Thoracic aorta (tissue), 2 donors: ENCODE measurements around the gene SYDE2. TPM values are rescaled to one million over a fixed set of nuclear protein-coding genes. Genes with fewer than 3 reads are reported as not detected.
"Not testable (repeated sequence)": the region's sequence is repeated elsewhere in the genome, so short reads cannot be mapped to it uniquely, and the experiment has no call there.

Source experiments
- ATAC-seq: fragments of 150-250 bp; one replicate; pipeline ENCODE4 v1.8.0; 2017; ENCODE audit warnings: low read depth; ENCODE audit not compliant: insufficient number of reproducible peaks, low FRiP score
- DNase-seq: peaks from one replicate; pipeline ENCODE4 v3.0.0-alpha.2; 2020; ENCODE audit warnings: low spot score
- H3K27ac ChIP-seq, 2 donors: fragments of 200-600 bp; sonication (generic); 1 replicate in 1 of 2; 2 replicates in 1 of 2; pipeline ENCODE4 v1.5.1; 2016; ENCODE audit warnings: mild to moderate bottlenecking in 2 of 2, moderate library complexity in 2 of 2
- H3K27me3 ChIP-seq: fragments of 200-600 bp; sonication (generic); replicated peaks from 2 replicates; pipeline ENCODE4 v1.6.0; 2016; ENCODE audit warnings: mild to moderate bottlenecking; ENCODE audit not compliant: insufficient read depth
- H3K36me3 ChIP-seq: fragments of 200-600 bp; sonication (generic); one replicate; pipeline ENCODE4 v1.5.1; 2016
- H3K4me1 ChIP-seq, 2 donors: fragments of 200-600 bp; sonication (generic); 1 replicate in 1 of 2; 2 replicates in 1 of 2; pipeline versions ENCODE4 v1.5.1 to v1.6.0; 2016; ENCODE audit warnings: low read depth in 2 of 2, mild to moderate bottlenecking in 1 of 2; ENCODE audit not compliant: control insufficient read depth in 1 of 2
- H3K4me3 ChIP-seq: fragments of 200-600 bp; sonication (generic); 2 replicates; pipeline ENCODE4 v1.5.1; 2016; ENCODE audit warnings: mild to moderate bottlenecking
- H3K9me3 ChIP-seq: fragments of 200-600 bp; sonication (generic); 2 replicates; pipeline ENCODE4 v1.5.1; 2016
- total RNA-seq, 2 donors: library from RNA; depleted of rRNA; stranded (reverse); fragments of >200 nt; gene quantifications; one replicate each; pipeline versions ENCODE4 v1.1.0 to v1.2.3, GENCODE V29; 2016
- TF ChIP-seq, protein P1 (sequence below): fragments of 200-600 bp; sonication (generic); IDR thresholded peaks from one replicate; pipeline ENCODE4 v1.5.1; 2019; ENCODE audit warnings: antibody characterized with exemption

SYDE2 gene
- total RNA-seq, 2 donors from 2014 or later = 13.4 to 17.0 TPM

DNA sequence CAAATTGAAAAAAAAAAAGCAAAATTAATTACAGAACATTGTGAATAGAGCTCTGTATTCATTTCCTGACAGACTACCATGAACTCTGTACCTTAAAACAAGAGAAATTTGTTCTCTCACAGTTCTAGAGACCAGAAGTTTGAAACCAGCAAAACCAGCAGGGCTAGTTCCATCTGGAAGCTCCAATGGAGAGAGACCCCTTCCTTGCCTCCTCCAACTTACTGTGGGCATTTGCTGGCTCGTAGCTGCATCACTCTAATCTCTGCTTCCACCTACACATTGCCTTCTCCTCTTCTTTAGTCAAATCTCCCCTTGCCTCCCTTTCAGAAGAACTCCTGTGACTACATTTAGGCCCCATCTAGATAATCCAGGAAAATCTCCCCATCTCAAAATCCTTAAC lies 56.5 kb downstream of the SYDE2 start:
- ATAC-seq (no peak), DNase-seq (no peak)
- Histone ChIP-seq H3K4me1 (no peaks in the 10 kb centered on the region), H3K4me3 (no peak overlapping the region), H3K9me3 (no peaks in the 10 kb centered on the region), H3K27ac (no peak overlapping the region), H3K36me3 (no peaks in the 10 kb centered on the region), H3K27me3 (no peaks in the 10 kb centered on the region)
- TF ChIP-seq, protein P1, sequence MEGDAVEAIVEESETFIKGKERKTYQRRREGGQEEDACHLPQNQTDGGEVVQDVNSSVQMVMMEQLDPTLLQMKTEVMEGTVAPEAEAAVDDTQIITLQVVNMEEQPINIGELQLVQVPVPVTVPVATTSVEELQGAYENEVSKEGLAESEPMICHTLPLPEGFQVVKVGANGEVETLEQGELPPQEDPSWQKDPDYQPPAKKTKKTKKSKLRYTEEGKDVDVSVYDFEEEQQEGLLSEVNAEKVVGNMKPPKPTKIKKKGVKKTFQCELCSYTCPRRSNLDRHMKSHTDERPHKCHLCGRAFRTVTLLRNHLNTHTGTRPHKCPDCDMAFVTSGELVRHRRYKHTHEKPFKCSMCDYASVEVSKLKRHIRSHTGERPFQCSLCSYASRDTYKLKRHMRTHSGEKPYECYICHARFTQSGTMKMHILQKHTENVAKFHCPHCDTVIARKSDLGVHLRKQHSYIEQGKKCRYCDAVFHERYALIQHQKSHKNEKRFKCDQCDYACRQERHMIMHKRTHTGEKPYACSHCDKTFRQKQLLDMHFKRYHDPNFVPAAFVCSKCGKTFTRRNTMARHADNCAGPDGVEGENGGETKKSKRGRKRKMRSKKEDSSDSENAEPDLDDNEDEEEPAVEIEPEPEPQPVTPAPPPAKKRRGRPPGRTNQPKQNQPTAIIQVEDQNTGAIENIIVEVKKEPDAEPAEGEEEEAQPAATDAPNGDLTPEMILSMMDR = no peak

GRCh38 chr1:85142753-85143152 lies 58.1 kb downstream of the SYDE2 start:
- ATAC-seq (no peak), DNase-seq (no peak)
- no peak overlapping the region for H3K4me3 ChIP-seq
- H3K36me3 ChIP-seq = no peaks in the 10 kb centered on the region
- H3K27me3 ChIP-seq = no peaks in the 10 kb centered on the region
- H3K9me3 ChIP-seq = no peaks in the 10 kb centered on the region
- H3K27ac ChIP-seq = no peak overlapping the region
- no peaks in the 10 kb centered on the region for H3K4me1 ChIP-seq
- TF ChIP-seq, protein P1 = no peak

DNA sequence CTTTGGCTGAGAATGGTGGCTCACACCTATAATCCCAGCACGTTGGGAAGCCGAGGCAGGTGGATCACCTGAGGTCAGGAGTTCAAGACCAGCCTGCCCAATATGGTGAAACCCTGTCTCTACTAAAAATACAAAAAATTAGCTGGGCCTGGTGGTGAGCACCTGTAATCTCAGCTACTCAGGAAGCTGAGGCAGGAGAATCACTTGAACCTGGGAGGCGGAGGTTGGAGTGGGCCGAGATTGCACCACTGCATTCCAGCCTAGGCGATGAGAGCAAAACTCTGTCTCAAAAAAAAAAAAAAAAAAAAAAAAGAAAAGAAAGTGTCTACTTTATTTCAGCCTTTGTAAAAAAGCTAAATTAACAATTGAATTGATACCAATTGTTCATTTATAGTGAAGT lies 62.4 kb downstream of the SYDE2 start:
- not testable (repeated sequence) for H3K36me3 ChIP-seq, H3K9me3 ChIP-seq, H3K27me3 ChIP-seq, H3K4me1 ChIP-seq, ATAC-seq, DNase-seq, H3K27ac ChIP-seq, H3K4me3 ChIP-seq

DNA sequence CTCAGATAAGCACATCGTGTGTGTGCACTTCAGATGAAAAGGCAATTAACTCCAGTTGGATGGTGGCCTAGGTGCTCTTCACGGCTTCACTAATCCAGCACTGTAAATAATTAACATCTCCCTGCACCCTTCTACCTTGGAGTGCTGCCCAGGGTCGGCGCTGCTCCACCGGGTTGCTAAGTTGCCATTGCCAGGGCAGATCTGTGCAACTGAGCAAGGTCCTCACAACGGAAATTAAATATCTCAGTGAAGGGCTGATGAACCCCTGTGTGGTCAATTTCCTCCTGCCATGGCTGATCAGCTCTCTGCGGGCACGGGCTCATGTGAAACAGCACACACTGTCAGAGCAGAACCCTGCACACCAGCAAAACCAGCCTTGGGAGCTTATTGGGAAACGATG lies 63.2 kb downstream of the SYDE2 start:
- ATAC-seq = no peak
- H3K27ac ChIP-seq = no peak overlapping the region
- no peaks in the 10 kb centered on the region for H3K9me3 ChIP-seq
- DNase-seq = no peak
- TF ChIP-seq, protein P1 = no peak
- no peaks in the 10 kb centered on the region for H3K36me3 ChIP-seq
- no peak overlapping the region for H3K4me3 ChIP-seq
- no peaks in the 10 kb centered on the region for H3K27me3 ChIP-seq
- H3K4me1 ChIP-seq = peaks cover 0 to 8% of the 10 kb centered on the region in 2 donors

DNA sequence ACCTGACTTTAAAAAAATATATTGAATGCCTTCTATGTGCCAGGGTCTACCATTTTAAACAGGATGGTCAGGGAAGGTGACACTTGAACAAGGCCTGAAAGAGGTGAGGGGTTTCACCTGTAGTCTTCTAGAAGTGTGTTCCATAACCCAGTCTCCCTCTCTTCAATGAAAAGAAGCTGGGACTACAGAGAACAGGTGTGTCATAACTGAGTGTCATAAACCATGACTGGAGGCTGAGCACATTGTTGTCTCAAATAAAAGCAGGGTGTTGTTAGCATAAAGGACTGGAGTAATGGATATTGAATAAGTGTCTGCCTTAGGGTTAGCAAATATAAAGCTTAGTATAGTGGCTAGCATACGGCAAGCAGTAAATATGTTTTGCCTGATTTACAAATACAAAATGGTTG lies 65.4 kb downstream of the SYDE2 start:
- no peak for DNase-seq
- H3K27ac ChIP-seq = no peak overlapping the region
- TF ChIP-seq, protein P1 = no peak
- no peak for ATAC-seq
- H3K4me1 ChIP-seq = peaks cover 0 to 8% of the 10 kb centered on the region in 2 donors
- no peaks in the 10 kb centered on the region for H3K27me3 ChIP-seq
- no peak overlapping the region for H3K4me3 ChIP-seq
- H3K9me3 ChIP-seq = no peaks in the 10 kb centered on the region
- H3K36me3 ChIP-seq = no peaks in the 10 kb centered on the region

DNA sequence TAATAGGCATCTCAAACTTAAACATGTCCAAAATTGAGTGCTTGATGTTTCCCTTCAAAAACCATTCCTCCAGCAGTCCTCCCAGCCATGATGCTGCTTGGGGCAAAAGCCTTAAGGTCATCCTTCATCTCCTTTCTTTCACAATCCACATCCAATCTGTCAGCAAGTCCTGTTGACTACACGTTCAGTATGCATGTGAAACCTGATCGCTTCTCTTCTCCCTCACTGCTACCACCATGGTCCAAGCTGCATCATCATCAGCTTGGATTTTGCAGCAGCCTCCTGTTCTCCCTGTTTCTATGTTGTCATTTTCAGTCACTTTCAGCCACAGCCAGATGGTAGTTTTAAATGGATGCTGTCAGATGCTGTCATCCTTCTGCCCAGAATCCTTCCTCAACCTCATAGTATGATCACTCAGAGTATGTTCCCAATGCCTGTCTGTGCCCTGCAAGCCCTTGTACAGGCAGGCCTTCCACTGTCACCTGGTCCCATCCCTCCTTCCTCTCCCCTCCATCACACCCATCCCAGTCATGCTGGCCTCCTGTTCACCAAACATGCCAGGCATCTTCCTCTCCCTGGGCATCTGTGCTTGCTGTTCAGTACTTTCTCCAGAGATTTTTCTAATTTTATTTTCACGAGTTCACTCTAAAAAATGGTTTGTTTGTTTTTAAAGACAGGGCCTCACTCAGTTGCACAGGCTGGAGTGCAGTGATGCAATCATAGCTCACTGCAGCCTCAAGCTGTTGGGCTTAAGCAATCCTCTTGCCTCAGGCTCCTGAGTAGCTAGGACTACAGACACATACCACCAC lies 66.0 kb downstream of the SYDE2 start:
- TF ChIP-seq, protein P1 = no peak
- no peak for DNase-seq
- Histone ChIP-seq H3K36me3 (no peaks in the 10 kb centered on the region), H3K4me1 (peaks cover 0 to 8% of the 10 kb centered on the region in 2 donors), H3K4me3 (no peak overlapping the region), H3K27ac (no peak overlapping the region), H3K9me3 (no peaks in the 10 kb centered on the region), H3K27me3 (no peaks in the 10 kb centered on the region)
- no peak for ATAC-seq
